MCF 10A (cell line): ENCODE data around the gene SLC22A12. TPM values are rescaled to one million over a fixed set of nuclear protein-coding genes. Genes with fewer than 3 reads are reported as not detected.
A peak's percentile ranks its signal among the peaks of the same experiment; 100 is the strongest.

Experiments
- BruUV-seq: library from RNA; stranded (reverse); fragments of 400-500 nt; replicated peaks from 2 replicates; lab custom pipeline; 2021; lab: Mats Ljungman, UMichigan
- CTCF ChIA-PET: fragments of 300-600 bp; sonication (Branson Sonifier 250); formaldehyde crosslinking; extraction: SDS; loops from one replicate; lab custom pipeline; 2021; ENCODE audit warnings: antibody characterized with exemption, inconsistent platforms; lab: Yijun Ruan, JAX
- POLR2A ChIA-PET: fragments of 300-600, 350-650 bp; sonication (Branson Sonifier 250); formaldehyde crosslinking; extraction: SDS; loops from one replicate; lab custom pipeline; 2020; ENCODE audit warnings: antibody characterized with exemption, inconsistent platforms; lab: Yijun Ruan, JAX
- DNase-seq: peaks from one replicate; pipeline ENCODE4 v3.0.0-alpha.2; 2018; ENCODE audit not compliant: unreplicated experiment
- H3K27ac Mint-ChIP-seq: one replicate; pipeline ENCODE4 v1.8.0; 2022; ENCODE audit warnings: mild to moderate bottlenecking, low read depth, mixed read lengths; ENCODE audit not compliant: unreplicated experiment
- H3K27me3 Mint-ChIP-seq: one replicate; pipeline ENCODE4 v1.8.0; 2022; ENCODE audit warnings: mixed read lengths; ENCODE audit not compliant: insufficient read depth, unreplicated experiment
- H3K36me3 Mint-ChIP-seq: one replicate; pipeline ENCODE4 v1.8.0; 2022; ENCODE audit warnings: mild to moderate bottlenecking, moderate library complexity, mixed read lengths; ENCODE audit not compliant: insufficient read depth, unreplicated experiment
- H3K4me1 Mint-ChIP-seq: one replicate; pipeline ENCODE4 v1.8.0; 2022; ENCODE audit warnings: mixed read lengths; ENCODE audit not compliant: insufficient read depth, unreplicated experiment
- H3K4me3 Mint-ChIP-seq: one replicate; pipeline ENCODE4 v1.8.0; 2022; ENCODE audit warnings: mild to moderate bottlenecking, moderate library complexity, mixed read lengths; ENCODE audit not compliant: unreplicated experiment
- H3K9me3 Mint-ChIP-seq: one replicate; pipeline ENCODE4 v1.8.0; 2022; ENCODE audit warnings: mixed read lengths; ENCODE audit not compliant: unreplicated experiment
- intact Hi-C: fragments of 100-400 bp; cut with micrococcal nuclease; formaldehyde crosslinking; loops from 2 replicates; pipeline ENCODE4 v1.14.1; 2022
- total RNA-seq: library from RNA; stranded (reverse); gene quantifications from 2 replicates; pipeline ENCODE4 v1.2.3, GENCODE V29; 2022
- TF ChIP-seq, protein P1 (sequence below): fragments of 200-600 bp; IDR thresholded peaks from one replicate; pipeline ENCODE4 v1.8.0; 2022; ENCODE audit warnings: antibody characterized with exemption, mild to moderate bottlenecking; ENCODE audit not compliant: unreplicated experiment

Gene SLC22A12
- total RNA-seq, 1 experiment from 2014 or later: not detected

DNA sequence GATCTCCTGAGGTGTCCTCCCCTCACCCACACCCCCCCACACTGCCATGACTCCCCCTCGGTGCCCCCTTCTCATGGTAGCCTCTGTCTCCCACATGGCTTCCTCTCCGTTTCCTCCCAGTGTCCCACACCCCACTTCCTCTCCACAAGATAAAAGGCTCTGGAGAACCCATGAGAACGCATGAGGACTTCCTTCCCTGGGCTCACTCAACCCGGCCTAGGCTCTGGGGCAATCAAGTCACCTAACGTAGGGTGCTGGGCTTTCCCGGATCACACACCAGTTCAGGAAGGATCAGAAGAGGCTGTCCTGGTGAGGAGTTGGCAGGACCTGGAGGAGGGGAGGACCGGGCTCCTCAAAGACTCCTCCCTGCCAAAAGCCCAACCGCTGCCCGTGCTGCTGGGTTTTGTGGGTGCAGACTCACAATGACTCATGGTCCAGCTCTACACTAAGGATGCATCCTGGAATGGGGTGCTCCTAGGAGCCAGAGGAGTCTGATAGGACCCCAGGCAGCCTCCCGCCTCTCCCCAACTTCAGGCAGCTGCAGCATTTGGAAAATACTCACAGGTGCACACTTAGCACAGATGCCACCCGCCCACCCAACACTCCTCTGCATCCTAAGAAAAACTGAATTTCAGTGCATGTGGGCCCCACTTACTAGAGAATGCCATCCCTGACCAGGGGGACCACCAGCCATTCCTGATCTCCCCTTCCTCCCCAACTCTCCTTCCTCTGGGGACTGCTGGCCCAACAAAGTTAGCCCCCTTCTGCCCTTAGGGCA lies 21.0 kb downstream of the SLC22A12 start:
- no peak overlapping the region for H3K27ac Mint-ChIP-seq
- TF ChIP-seq, protein P1, sequence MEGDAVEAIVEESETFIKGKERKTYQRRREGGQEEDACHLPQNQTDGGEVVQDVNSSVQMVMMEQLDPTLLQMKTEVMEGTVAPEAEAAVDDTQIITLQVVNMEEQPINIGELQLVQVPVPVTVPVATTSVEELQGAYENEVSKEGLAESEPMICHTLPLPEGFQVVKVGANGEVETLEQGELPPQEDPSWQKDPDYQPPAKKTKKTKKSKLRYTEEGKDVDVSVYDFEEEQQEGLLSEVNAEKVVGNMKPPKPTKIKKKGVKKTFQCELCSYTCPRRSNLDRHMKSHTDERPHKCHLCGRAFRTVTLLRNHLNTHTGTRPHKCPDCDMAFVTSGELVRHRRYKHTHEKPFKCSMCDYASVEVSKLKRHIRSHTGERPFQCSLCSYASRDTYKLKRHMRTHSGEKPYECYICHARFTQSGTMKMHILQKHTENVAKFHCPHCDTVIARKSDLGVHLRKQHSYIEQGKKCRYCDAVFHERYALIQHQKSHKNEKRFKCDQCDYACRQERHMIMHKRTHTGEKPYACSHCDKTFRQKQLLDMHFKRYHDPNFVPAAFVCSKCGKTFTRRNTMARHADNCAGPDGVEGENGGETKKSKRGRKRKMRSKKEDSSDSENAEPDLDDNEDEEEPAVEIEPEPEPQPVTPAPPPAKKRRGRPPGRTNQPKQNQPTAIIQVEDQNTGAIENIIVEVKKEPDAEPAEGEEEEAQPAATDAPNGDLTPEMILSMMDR: no peak
- DNase-seq: peak; percentile 5
- BruUV-seq: no TSS peak
- peaks cover 19% of the 10 kb centered on the region for H3K27me3 Mint-ChIP-seq
- H3K4me3 Mint-ChIP-seq: no peak overlapping the region
- ChIA-PET POLR2A (no interaction called here), CTCF (no interaction called here)
- no peaks in the 10 kb centered on the region for H3K36me3 Mint-ChIP-seq
- intact Hi-C loops: no loop called here
- H3K4me1 Mint-ChIP-seq: no peaks in the 10 kb centered on the region
- no peaks in the 10 kb centered on the region for H3K9me3 Mint-ChIP-seq

DNA sequence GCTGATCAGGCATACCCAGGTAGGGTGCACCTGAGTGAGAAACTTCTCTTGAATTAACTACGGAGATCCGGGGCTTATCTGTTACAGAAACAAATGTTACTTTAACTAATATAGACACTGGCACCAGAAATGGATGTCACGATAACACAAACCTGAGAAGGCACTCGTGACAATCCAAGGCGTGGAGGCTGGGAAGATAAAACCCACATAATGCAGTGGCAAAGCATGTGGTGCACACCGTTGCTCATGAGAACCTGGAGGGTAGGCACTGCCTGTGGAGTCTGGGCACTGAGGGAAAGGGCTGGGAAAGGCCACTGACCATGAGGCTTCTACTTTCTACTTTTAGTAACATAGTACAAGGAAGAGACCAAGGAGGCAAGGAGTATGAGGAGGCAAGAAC lies 22.6 kb downstream of the SLC22A12 start:
- ChIA-PET POLR2A (no interaction called here), CTCF (no interaction called here)
- intact Hi-C loops: no loop called here
- no peak for DNase-seq
- BruUV-seq: no TSS peak
- Mint-ChIP-seq H3K4me1 (no peaks in the 10 kb centered on the region), H3K27me3 (peaks cover 10% of the 10 kb centered on the region), H3K9me3 (no peaks in the 10 kb centered on the region), H3K27ac (no peak overlapping the region), H3K4me3 (no peak overlapping the region), H3K36me3 (no peaks in the 10 kb centered on the region)
- TF ChIP-seq, protein P1: no peak

DNA sequence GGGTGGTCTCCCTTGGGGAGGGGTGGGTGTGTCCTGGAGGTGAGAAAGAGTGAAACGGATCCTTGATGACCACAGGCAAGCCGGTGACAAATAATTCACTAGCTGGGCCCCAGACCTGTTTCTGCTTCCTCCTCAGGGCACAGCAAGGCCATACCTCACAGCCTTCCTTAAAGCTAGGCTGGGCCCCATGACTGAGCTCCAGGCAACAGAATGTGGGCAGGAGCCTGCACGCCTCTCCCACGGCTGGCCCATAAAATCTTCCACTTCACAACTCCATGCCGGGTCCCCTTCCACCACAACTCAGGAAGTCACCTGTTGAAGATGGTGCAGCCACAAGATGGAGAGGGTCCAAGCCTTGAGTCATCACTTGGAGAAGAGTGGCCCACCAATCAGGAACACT lies 23.9 kb downstream of the SLC22A12 start:
- Mint-ChIP-seq H3K4me3 (no peak overlapping the region), H3K27me3 (no peaks in the 10 kb centered on the region), H3K27ac (no peak overlapping the region), H3K36me3 (no peaks in the 10 kb centered on the region), H3K9me3 (no peaks in the 10 kb centered on the region), H3K4me1 (no peaks in the 10 kb centered on the region)
- TF ChIP-seq, protein P1: no peak
- no peak for DNase-seq
- ChIA-PET CTCF (no interaction called here), POLR2A (interaction anchor here (0.7 kb wide), 1 partner anchor 54 kb away, joined by 3 read pairs; no protein-coding TSS in a partner anchor)
- intact Hi-C loops: no loop called here
- BruUV-seq: no TSS peak

DNA sequence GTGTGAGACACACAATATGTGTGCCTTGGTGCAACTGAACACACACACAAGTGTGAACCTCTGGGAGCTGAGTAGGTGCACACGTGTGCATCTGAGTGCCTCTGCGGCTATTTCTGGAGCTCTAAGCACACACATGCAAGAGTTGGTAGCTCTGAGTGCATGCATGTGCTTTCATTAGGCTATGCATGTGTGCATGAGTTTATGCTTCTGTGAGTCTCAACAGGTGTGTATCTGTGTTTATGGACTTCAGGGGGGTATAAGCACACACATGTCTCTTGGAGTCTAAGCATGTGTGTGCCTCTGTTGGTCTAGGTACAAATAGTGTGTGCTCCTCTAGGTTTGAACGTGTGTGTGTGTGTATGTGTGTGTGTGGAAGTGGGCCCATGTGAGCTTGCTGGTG lies 25.8 kb downstream of the SLC22A12 start:
- TF ChIP-seq, protein P1: no peak
- Mint-ChIP-seq H3K27me3 (no peaks in the 10 kb centered on the region), H3K4me3 (no peak overlapping the region), H3K36me3 (no peaks in the 10 kb centered on the region), H3K4me1 (no peaks in the 10 kb centered on the region), H3K27ac (no peak overlapping the region), H3K9me3 (no peaks in the 10 kb centered on the region)
- POLR2A ChIA-PET: no interaction called here
- DNase-seq: no peak
- BruUV-seq: no TSS peak
- CTCF ChIA-PET: interaction anchor here (1.0 to 1.8 kb wide), 2 partner anchors 28 to 167 kb away, joined by 4 read pairs; no protein-coding TSS in a partner anchor
- intact Hi-C loops: no loop called here
